GM19467 (cell line): ENCODE results near the gene BCL2L14.
"Not testable (repeated sequence)": the region's sequence is repeated elsewhere in the genome, so short reads cannot be mapped to it uniquely, and the experiment has no call there.

Source experiments
- ATAC-seq: cut with Tn5 transposase; IDR thresholded peaks from one replicate; pipeline ENCODE4 v1.9.1; 2021; ENCODE audit warnings: mild to moderate bottlenecking, moderate library complexity; ENCODE audit not compliant: unreplicated experiment

The BCL2L14 gene

GRCh38 chr12:12099102-12099501, 28.4 kb downstream of the BCL2L14 start:
- ATAC-seq: no peak

DNA sequence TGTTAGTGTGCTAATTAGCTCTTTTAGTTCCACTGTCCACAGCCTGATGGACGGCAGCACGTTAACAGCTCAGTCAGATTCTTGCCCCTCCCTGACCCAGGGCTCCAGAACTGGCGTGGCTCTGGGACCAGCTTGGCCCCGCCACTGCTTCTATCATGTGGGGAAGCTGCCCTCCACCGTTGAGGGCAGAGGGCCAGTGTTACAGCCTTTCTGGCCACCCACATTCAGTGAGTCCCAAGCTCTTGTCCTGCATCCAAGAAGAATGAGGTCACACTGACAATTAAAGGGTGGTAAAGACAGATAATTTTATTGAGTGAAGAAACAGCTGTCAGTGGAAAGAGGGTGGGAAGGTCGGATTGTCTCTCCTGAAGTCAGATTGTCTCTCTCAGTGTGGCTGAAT, 36.9 kb downstream of the BCL2L14 start:
- no peak for ATAC-seq

DNA sequence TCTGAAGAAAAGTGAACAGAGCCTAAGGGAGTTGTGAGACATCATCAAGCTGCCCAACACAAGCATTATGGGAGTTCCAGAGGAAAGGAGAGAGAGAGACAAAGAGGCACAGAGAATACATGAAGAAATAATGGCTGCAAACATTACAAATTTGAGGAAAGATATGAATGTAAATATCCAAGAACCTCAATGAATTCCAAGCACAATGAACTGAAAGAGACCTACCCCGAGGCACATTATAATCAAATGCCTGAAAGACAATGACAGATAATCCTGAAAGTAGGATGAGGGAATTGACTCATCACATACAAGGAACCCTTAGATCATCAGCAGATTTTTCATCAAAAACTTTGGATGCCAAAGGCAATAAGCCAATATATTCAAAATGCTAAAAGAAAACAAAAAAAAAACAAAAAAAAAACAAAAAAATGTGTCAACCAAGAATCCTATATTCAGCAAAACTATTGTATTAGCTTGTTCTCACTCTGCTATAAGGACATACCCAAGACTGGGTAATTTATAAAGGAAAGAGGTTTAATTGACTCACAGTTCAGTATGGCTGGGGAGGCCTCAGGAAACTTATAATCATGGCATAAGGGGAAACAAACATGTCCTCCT, 37.8 kb downstream of the BCL2L14 start:
- no peak for ATAC-seq

- ATAC-seq: not testable (repeated sequence)
These were observed 40.3 kb downstream of the BCL2L14 start for GRCh38 chr12:12110923-12111555.

- no peak for ATAC-seq
These were observed 44.8 kb downstream of the BCL2L14 start for GRCh38 chr12:12115514-12115913.

DNA sequence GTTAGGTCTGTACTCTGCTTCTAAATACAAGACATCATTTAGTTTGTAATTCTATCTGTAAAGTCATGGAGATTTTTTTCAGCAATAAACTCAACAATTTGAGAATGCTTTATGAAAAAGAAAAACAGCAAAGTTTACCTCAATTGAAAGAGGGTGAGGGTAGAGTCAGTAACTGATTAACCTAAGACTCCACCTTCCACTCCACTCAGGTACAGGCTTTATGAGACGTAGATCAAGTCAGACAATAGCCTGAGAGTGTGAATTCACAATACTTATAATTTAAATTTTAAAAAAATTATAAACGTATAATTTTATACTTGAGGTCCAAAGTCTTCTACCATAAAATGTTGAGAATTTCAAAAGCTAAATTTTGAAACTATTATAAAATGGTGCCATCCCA, 45.9 kb downstream of the BCL2L14 start:
- no peak for ATAC-seq

DNA sequence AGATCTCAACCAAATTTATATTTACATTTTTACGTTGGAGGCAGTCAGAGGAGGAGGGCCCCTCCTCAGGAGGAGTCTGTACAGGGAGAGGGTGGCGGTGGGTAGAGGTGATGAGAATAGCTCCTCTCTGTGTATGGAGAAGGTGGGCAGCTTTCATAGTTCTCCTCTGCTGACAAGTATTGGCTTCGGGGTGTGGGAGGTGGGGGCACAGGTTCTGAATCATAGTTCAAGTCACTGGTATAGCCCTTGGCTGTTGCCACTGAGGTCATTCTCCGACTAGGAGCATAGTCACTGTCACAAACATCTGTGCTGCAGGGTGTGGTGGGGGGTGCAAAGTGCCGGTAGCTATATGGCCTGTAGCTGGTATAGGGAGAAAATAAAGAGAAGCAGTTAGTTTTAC, 50.3 kb downstream of the BCL2L14 start:
- no peak for ATAC-seq

DNA sequence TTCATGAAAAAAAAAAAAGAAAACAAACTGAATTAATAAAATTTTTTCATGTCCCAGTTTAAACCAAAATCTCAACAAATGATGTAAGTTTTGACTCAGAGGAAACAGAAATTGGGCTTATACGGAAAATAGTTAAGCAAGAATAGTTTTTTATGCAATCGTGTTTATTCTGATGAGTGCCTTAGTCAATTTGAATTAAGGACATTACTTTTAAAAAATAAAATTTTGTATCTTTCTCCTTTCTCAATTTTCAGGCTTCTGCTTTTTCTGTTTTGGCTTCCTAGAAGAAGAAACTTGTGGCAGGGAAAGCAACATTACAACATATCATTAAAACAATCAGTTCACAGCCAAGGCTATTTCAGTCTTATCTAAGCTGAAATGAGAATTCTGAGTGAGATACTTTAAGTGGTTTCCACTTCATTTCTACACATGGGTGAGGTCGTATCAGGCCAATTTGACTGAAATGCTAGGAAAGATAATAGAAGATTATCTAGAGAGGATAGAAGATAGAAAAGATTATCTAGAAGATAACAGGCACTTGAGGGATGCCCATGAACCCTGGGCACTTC, 52.4 kb downstream of the BCL2L14 start:
- no peak for ATAC-seq

DNA sequence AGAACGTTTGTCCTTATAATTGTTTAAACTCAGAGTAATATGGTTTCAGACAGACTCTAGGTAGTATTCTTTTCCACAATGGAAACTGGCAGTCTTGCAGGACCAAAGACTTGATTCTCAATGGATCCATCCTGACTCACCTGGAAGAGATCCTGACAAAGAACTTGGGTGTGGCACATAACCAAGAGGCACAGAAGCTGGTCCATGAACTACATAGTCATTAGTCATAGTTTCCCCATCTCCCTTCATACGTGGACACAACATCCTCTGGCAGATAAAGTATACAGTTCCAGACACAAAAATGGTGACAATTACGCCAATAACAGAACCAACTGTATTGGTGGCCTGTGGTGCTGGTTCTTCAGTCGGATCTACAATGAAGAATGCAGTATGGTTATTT, 55.8 kb downstream of the BCL2L14 start:
- no peak for ATAC-seq

DNA sequence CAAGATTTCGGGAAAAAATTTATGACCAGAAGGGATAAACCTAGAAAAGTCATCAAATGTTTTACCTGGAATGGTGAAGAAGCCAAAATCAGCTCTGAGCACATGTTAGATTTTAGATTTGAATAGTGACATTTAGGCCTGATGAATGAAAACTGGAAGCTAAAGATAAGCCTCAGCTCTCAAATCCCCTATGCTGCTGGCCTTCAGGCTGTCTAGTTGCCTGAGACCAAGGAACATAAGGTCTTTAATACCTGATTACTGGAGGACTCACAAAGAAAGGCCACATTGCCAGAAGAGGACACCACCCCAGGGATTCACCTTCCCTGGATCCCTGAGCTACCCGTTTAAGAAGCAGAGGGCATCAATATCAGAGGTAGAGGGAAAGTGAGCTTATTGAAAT, 56.6 kb downstream of the BCL2L14 start:
- no peak for ATAC-seq

DNA sequence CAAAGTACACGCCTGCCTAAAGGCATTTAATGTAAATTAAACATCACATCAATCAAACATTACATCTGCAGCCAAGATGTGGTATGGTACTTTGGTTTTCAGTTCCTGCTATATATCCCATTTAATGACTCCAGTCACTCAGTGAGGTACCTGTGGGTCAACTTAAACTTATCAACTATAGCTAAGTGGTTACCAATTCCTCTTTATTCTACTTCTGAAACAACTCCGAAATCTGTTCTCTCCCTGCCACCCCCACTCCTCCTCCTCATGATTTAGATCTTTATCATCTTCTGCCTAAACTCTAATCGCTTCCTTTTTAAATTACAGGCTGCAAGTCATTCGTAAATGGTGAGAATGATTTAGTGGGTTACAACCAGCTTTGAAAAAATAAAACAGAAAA, 57.9 kb downstream of the BCL2L14 start:
- no peak for ATAC-seq

DNA sequence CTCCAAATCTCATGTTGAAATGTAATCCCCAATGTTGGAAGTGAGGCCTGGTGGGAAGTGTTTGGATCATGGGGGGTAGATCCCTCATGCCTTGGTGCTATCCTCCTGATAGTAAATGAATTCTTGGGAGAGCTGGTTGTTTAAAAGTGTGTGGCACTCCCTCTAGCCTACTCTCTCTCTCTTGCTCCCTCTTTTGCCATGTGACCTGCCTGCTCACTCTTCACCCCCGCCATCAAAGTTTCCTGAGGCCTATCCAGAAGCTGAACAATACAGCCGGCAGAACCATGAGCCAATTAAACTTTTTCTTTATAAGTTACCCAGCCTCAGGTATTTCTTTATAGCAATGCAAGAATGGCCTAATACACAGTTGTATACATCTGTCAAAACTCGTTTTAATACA, 62.5 kb downstream of the BCL2L14 start:
- ATAC-seq: no peak

DNA sequence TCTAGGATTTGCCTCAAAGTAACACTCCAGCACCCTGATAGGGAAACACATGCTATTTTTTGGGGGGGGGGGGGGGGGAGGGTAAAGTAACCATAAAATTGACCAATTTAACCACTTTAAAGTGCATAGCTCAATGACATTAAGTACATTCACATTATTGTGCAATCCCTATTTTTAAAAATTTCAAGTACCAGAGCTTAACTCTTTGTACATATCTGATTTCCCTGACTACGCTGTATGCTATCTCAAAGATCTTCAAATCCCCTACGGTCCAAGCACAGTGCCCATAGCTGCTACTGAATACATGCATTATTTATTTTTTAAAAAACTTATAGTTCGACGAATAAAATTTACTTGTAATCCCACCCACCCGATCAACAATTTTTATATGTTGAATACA, 63.0 kb downstream of the BCL2L14 start:
- ATAC-seq: no peak

DNA sequence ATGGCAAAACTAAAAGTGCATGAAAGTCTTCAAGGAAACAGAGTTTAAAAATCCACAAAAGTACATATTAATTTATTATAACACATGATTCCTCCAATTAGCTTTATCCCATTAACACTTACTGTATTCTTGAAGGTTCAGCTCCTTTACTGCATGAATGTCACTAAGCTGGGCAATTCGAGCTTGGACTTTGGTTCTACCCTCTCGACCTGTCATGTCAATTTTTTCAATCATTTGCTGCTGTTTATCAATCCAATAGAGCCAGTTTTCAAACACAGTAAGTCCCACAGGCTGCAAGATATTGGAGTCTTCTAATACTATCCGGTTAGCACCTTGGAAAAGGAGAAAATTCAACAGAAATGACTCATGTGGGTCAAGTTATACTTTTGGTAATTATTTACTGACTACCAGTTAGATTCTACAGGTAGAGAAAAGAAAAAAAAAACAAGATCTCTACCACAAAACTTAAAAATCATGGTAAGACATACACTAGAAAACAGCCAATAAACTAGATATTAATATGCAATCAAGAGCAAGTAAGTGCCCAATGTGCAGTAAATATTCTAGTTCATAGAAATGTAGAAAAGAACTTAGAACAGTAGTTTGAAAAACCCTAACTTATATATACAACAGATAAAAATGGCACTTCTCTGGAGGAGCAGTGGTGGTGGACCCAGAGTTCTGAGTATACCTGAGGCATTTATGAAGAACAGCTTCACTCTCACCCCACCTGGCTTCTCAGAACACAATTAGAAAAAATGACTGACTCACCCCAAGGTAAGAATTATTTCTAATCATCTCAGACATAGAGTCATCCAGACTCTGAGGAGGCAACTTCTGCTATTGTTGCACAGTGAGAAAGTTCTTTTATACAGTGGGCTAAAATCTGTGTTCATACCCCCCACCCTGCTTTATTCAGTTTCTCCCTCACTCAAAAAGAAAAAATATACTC, 67.7 kb downstream of the BCL2L14 start:
- no peak for ATAC-seq

- no peak for ATAC-seq
These were observed 70.3 kb downstream of the BCL2L14 start for GRCh38 chr12:12141000-12141399.

GRCh38 chr12:12144531-12144930, 73.8 kb downstream of the BCL2L14 start:
- ATAC-seq: not testable (repeated sequence)

DNA sequence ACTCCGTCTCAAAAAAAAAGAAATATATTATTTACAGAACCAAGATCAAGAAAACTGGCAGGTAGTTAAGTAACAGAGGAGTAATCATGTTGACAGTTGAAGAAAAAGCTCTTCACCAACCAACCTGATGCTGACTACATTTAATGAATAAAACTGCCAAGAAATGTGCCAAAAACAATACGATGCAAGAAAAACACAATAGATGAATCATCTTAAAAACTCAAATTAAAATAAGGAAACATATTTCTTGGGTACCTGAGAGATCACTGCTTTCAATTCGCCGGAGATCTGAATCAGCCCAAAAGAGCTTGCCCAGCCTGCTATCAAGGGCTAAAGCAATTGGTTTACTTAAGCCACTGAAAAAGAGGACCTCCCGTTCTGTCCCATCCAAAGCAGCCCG, 76.4 kb downstream of the BCL2L14 start:
- no peak for ATAC-seq
